Activated CD8-positive, alpha-beta T cell treated with anti-CD3 and anti-CD28 coated beads for 36 hours (primary cell): ENCODE data around the gene AUTS2. TPM values are rescaled to one million over a fixed set of nuclear protein-coding genes. Genes with fewer than 3 reads are reported as not detected.

ENCODE experiments used
- ATAC-seq: fragments of 200-7000 bp; cut with Tn5 transposase; one replicate; pipeline ENCODE4 v1.10.0; 2021; ENCODE audit warnings: mild to moderate bottlenecking, moderate library complexity
- CTCF ChIA-PET: fragments of 350-600 bp; sonication (Branson Sonifier 250); formaldehyde crosslinking; loops from one replicate; lab custom pipeline; 2021; ENCODE audit warnings: antibody characterized with exemption; lab: Charles Lee
- POLR2A ChIA-PET: fragments of 350-600 bp; sonication (Branson Sonifier 250); formaldehyde crosslinking; loops from one replicate; lab custom pipeline; 2021; ENCODE audit warnings: antibody characterized with exemption; lab: Charles Lee
- DNase-seq: peaks from one replicate; pipeline ENCODE4 v3.0.0-alpha.2; 2020
- H3K27ac Mint-ChIP-seq: one replicate; pipeline ENCODE4 v1.8.0; 2021; ENCODE audit warnings: mild to moderate bottlenecking, mixed read lengths
- H3K27me3 Mint-ChIP-seq: one replicate; pipeline ENCODE4 v1.8.0; 2021; ENCODE audit warnings: mixed read lengths
- H3K36me3 Mint-ChIP-seq: one replicate; pipeline ENCODE4 v1.8.0; 2021; ENCODE audit warnings: low read depth, mixed read lengths
- H3K4me1 Mint-ChIP-seq: one replicate; pipeline ENCODE4 v1.8.0; 2021; ENCODE audit warnings: low read depth, mixed read lengths
- H3K4me3 Mint-ChIP-seq: one replicate; pipeline ENCODE4 v1.8.0; 2021; ENCODE audit warnings: mild to moderate bottlenecking, moderate library complexity, mixed read lengths
- H3K9me3 Mint-ChIP-seq: one replicate; pipeline ENCODE4 v1.8.0; 2021; ENCODE audit warnings: mixed read lengths
- intact Hi-C: fragments of 100-400 bp; cut with micrococcal nuclease; formaldehyde crosslinking; loops from one replicate; pipeline ENCODE4 v1.10.0; 2022
- total RNA-seq, 2 experiments: library from RNA; stranded (reverse); gene quantifications; one replicate each; pipeline ENCODE4 v1.2.3, GENCODE V29; 2021
- TF ChIP-seq, protein P1 (sequence below): fragments of 200-600 bp; IDR thresholded peaks from one replicate; pipeline ENCODE4 v1.8.0; 2022; ENCODE audit warnings: antibody characterized with exemption, mild to moderate bottlenecking

Gene AUTS2
- total RNA-seq, 2 experiments from 2014 or later = 3.1 to 3.3 TPM

DNA sequence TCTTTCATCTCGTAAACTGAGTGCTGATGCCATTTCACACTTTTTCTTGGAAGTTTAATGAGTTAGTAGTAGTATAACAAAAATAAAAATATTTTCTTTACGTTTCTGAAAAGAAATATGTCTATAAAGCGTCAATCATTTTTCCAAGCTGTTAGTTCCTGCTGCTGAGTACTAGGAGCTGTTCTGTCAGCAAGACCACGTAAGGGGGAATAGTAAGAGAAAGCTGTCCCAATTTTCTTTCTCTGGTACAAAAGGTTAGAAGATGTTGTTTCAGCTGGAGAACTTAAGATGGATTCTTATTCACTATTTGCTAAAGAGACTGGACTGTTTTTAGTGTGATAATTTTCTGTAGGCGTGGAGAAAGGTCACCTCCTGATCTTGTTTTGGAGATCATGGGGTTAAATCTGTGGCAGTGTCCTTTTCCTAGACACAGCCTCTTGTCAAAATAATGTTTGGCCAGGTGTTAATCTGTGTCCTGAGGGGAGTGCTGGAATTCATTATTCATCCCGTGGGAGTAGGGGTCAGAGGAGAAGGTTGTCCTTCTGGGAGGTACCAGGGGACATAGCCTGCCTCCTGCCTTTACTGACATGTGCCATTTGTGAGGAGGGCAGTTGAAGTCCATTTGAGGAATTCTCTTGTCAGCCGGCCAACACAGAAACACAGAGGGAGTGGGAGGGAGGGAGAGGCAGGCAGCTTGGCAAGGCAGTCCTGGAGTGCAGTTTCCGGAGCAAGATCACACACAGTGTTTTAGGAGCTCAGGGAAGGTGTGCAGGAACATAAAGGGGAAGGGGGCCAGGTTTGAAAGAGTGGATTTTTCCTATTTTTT is 368.7 kb downstream of the AUTS2 start:
- Mint-ChIP-seq H3K36me3 (no peaks in the 10 kb centered on the region), H3K27me3 (peaks cover 4% of the 10 kb centered on the region), H3K4me3 (no peak overlapping the region), H3K4me1 (peaks cover 7% of the 10 kb centered on the region), H3K9me3 (no peaks in the 10 kb centered on the region), H3K27ac (no peak overlapping the region)
- CTCF ChIA-PET = interaction anchor here (0.6 kb wide), 1 partner anchor 331 kb away, joined by 3 read pairs; no protein-coding TSS in a partner anchor
- intact Hi-C loops = no loop called here
- DNase-seq = no peak
- no peak for ATAC-seq
- POLR2A ChIA-PET = no interaction called here
- TF ChIP-seq, protein P1, sequence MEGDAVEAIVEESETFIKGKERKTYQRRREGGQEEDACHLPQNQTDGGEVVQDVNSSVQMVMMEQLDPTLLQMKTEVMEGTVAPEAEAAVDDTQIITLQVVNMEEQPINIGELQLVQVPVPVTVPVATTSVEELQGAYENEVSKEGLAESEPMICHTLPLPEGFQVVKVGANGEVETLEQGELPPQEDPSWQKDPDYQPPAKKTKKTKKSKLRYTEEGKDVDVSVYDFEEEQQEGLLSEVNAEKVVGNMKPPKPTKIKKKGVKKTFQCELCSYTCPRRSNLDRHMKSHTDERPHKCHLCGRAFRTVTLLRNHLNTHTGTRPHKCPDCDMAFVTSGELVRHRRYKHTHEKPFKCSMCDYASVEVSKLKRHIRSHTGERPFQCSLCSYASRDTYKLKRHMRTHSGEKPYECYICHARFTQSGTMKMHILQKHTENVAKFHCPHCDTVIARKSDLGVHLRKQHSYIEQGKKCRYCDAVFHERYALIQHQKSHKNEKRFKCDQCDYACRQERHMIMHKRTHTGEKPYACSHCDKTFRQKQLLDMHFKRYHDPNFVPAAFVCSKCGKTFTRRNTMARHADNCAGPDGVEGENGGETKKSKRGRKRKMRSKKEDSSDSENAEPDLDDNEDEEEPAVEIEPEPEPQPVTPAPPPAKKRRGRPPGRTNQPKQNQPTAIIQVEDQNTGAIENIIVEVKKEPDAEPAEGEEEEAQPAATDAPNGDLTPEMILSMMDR = no peak

DNA sequence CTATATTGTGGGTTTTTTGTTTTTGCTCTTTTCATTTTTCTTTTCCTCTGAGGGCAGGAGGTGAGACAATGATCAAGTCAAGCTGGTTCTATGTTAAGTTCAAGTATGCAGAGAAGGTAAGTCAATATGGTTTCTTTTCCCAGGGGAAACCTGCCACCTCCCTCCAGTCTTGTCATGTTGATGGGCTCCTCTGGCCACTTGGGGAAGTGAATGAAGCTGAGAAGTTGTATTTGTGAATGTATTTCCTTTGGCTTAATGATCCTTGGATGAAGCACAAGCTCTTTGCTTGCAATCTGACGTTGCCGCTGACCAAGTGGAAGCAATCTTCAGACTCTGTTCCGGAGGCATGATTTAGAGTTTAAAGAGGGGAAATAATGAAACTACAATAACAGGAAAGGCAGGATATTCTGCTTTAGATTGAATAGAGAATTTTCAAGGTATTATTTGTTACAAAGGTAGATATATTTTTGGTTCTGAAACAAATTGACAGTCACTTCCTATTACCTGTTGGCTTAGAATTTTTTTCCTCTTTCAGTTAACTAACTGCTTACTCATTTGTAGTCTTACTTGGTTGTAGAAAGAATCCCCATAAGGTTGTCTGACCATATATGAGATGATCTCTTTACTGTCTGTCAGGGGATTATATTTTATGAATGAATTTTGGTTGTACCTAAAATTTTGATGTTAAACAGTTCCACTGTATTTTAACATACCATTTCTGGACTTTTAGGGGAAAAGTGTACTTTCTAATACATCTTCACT is 369.6 kb downstream of the AUTS2 start:
- ChIA-PET CTCF (no interaction called here), POLR2A (no interaction called here)
- TF ChIP-seq, protein P1 = no peak
- ATAC-seq (no peak), DNase-seq (no peak)
- peaks cover 4% of the 10 kb centered on the region for H3K27me3 Mint-ChIP-seq
- H3K9me3 Mint-ChIP-seq = no peaks in the 10 kb centered on the region
- no peaks in the 10 kb centered on the region for H3K36me3 Mint-ChIP-seq
- H3K27ac Mint-ChIP-seq = no peak overlapping the region
- H3K4me1 Mint-ChIP-seq = peaks cover 3% of the 10 kb centered on the region
- intact Hi-C loops = no loop called here
- no peak overlapping the region for H3K4me3 Mint-ChIP-seq

DNA sequence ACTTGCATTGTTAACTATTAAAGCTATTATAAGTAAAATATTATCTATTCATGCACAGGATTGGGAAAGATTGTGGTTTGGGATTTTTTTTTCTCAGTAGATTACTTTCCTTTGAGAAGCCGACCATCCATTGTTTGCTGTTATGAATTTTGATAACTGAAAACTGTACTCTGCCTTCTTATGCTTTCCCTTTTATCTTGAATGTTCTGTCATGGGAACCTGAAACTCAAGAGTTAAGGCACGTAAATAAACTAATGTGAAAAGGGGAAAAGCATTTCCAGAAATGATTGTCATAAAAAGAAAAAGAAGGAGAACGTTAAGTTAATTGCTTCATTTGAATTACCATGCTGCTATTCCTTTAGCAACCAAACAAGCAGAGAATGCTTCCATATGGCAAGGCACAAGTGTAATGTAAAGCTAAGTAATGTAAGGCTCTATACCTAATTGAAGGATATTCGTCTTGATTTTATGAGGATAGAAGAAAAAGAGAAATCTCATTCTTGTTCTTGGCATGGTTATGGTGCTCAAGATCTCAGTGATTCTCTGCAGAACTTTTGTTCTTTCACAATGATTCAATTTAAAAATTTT is 370.8 kb downstream of the AUTS2 start:
- H3K4me3 Mint-ChIP-seq = no peak overlapping the region
- intact Hi-C loops = no loop called here
- H3K36me3 Mint-ChIP-seq = no peaks in the 10 kb centered on the region
- no peak overlapping the region for H3K27ac Mint-ChIP-seq
- ATAC-seq (no peak), DNase-seq (no peak)
- ChIA-PET CTCF (no interaction called here), POLR2A (no interaction called here)
- no peaks in the 10 kb centered on the region for H3K4me1 Mint-ChIP-seq
- TF ChIP-seq, protein P1 = no peak
- H3K27me3 Mint-ChIP-seq = peaks cover 4% of the 10 kb centered on the region
- H3K9me3 Mint-ChIP-seq = no peaks in the 10 kb centered on the region

DNA sequence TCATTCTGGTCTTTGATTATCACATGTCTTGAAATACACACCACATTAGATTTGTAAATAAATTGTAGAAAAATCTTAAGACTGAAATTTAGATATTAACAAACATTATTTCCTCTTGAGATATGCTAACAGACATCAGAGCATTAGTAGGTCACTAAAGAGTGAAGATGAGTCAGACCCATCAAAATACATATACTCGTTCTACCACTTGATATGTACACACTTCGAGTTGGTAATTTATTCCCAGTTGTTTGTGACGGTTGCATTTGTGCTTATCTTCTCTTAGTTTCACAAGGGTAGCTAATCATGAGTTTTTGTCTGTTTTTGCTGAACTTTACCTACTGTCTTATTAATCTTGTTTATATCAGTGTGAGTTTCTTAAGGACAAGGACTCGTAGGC is 383.4 kb downstream of the AUTS2 start:
- Mint-ChIP-seq H3K4me3 (no peak overlapping the region), H3K27me3 (peaks cover 7% of the 10 kb centered on the region), H3K9me3 (no peaks in the 10 kb centered on the region), H3K4me1 (no peaks in the 10 kb centered on the region), H3K36me3 (no peaks in the 10 kb centered on the region), H3K27ac (no peak overlapping the region)
- DNase-seq (no peak), ATAC-seq (no peak)
- ChIA-PET CTCF (no interaction called here), POLR2A (no interaction called here)
- TF ChIP-seq, protein P1 = no peak
- intact Hi-C loops = no loop called here

DNA sequence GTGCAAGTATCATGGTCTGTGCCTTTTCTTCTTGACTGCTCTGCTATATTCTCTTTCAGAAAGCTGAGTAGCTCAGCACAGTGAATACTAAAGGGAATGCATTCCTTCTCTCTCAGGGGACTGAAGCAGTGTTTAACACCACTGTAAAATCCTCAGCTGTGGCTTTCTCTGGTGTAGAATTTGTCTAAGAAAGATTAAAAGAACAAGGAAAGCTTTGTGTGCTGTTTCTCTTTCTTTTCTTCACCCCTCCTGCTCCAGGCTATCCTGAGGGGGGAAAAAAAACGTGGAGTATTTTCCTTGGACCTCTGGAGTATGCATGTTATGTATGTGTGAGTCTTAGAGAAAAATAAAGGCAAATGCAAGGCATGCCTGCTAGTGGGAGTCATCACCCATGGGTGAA is 383.9 kb downstream of the AUTS2 start:
- no peak for ATAC-seq
- H3K4me1 Mint-ChIP-seq = no peaks in the 10 kb centered on the region
- intact Hi-C loops = no loop called here
- DNase-seq = no peak
- ChIA-PET POLR2A (no interaction called here), CTCF (no interaction called here)
- no peaks in the 10 kb centered on the region for H3K36me3 Mint-ChIP-seq
- no peaks in the 10 kb centered on the region for H3K9me3 Mint-ChIP-seq
- TF ChIP-seq, protein P1 = no peak
- peaks cover 7% of the 10 kb centered on the region for H3K27me3 Mint-ChIP-seq
- H3K4me3 Mint-ChIP-seq = no peak overlapping the region
- H3K27ac Mint-ChIP-seq = no peak overlapping the region
